Ishikawa (cell line): Measurements from ENCODE around the gene ZCCHC14.
A peak's percentile ranks its signal among the peaks of the same experiment; 100 is the strongest.

Experiments
- CEBPB ChIP-seq: IDR thresholded peaks from 2 replicates; pipeline ENCODE4 v1.6.1; 2012
- CREB1 ChIP-seq: IDR thresholded peaks from 2 replicates; pipeline ENCODE4 v1.6.1; 2012; ENCODE audit warnings: low read depth
- EGR1 ChIP-seq: IDR thresholded peaks from 2 replicates; pipeline ENCODE4 v1.6.1; 2012
- EP300 ChIP-seq: IDR thresholded peaks from 2 replicates; pipeline ENCODE4 v1.6.1; 2012; ENCODE audit warnings: borderline replicate concordance
- FOXM1 ChIP-seq: IDR thresholded peaks from 2 replicates; pipeline ENCODE4 v1.6.1; 2012; ENCODE audit warnings: low read depth, borderline replicate concordance
- MAX ChIP-seq: IDR thresholded peaks from 2 replicates; pipeline ENCODE4 v1.6.1; 2012
- NFIC ChIP-seq: IDR thresholded peaks from 2 replicates; pipeline ENCODE4 v1.6.1; 2012
- RAD21 ChIP-seq: IDR thresholded peaks from 2 replicates; pipeline ENCODE4 v1.6.1; 2012; ENCODE audit warnings: low read depth
- REST ChIP-seq: IDR thresholded peaks from 2 replicates; pipeline ENCODE4 v1.6.1; 2012; ENCODE audit warnings: low read depth, mild to moderate bottlenecking
- TAF1 ChIP-seq: IDR thresholded peaks from 2 replicates; pipeline ENCODE4 v1.6.1; 2012; ENCODE audit warnings: low read depth, mild to moderate bottlenecking
- TCF12 ChIP-seq: IDR thresholded peaks from 2 replicates; pipeline ENCODE4 v1.6.1; 2012; ENCODE audit warnings: low read depth
- TEAD4 ChIP-seq: IDR thresholded peaks from 2 replicates; pipeline ENCODE4 v1.6.1; 2012
- USF1 ChIP-seq: IDR thresholded peaks from 2 replicates; pipeline ENCODE4 v1.6.1; 2012
- YY1 ChIP-seq: IDR thresholded peaks from 2 replicates; pipeline ENCODE4 v1.6.1; 2012; ENCODE audit warnings: low read depth
- ZBTB7A ChIP-seq: IDR thresholded peaks from 2 replicates; pipeline ENCODE4 v1.6.1; 2012; ENCODE audit warnings: low read depth

The ZCCHC14 gene

GRCh38 chr16:87418644-87419043, 74.2 kb downstream of the ZCCHC14 start:
- TF ChIP-seq TCF12 (no peak), NFIC (no peak), REST (no peak), FOXM1 (no peak), EGR1 (no peak), EP300 (no peak), YY1 (no peak), CREB1 (no peak), CEBPB (no peak), ZBTB7A (no peak), TEAD4 (no peak), RAD21 (no peak), USF1 (no peak), MAX (no peak), TAF1 (no peak)

GRCh38 chr16:87418216-87418615, 74.6 kb downstream of the ZCCHC14 start:
- no peak for TF ChIP-seq ZBTB7A
- TF ChIP-seq EGR1: no peak

GRCh38 chr16:87417528-87417910, 75.3 kb downstream of the ZCCHC14 start:
- TF ChIP-seq REST (peak; percentile 31; the same call in 1 of the 2 replicates), CREB1 (no peak)

GRCh38 chr16:87416826-87417527, 75.8 kb downstream of the ZCCHC14 start:
- peak; percentile 42; the same call in 1 of the 2 replicates for TF ChIP-seq RAD21
- no peak for TF ChIP-seq CEBPB

GRCh38 chr16:87415441-87415840, 77.4 kb downstream of the ZCCHC14 start:
- TF ChIP-seq YY1 (no peak), MAX (no peak), CEBPB (no peak), EGR1 (no peak), FOXM1 (no peak), RAD21 (no peak), CREB1 (no peak), TEAD4 (no peak), REST (no peak), USF1 (no peak), ZBTB7A (no peak), EP300 (no peak), TCF12 (no peak), NFIC (no peak), TAF1 (no peak)
